Measurements from ENCODE around the gene ABCC11. TPM values are rescaled to one million over a fixed set of nuclear protein-coding genes. Genes with fewer than 3 reads are reported as not detected.

The ABCC11 gene
- total RNA-seq, 1 experiment from 2014 or later: 0.06 TPM

GRCh38 chr16:48133455-48134211, 113.7 kb downstream of the ABCC11 start:
- no peak for DNase-seq (ENCODE audit: low read depth)

GRCh38 chr16:48132696-48133095, 114.6 kb downstream of the ABCC11 start:
- no peak for DNase-seq (ENCODE audit: low read depth)

GRCh38 chr16:48131201-48131935, 116.0 kb downstream of the ABCC11 start:
- DNase-seq (ENCODE audit: low read depth): no peak

- DNase-seq (ENCODE audit: low read depth): no peak
Measured at GRCh38 chr16:48129926-48130325, 117.4 kb downstream of the ABCC11 start.

GRCh38 chr16:48128769-48129168, 118.6 kb downstream of the ABCC11 start:
- DNase-seq (ENCODE audit: low read depth): peak; percentile 60

- DNase-seq (ENCODE audit: low read depth): peak; percentile 99
Measured at GRCh38 chr16:48126801-48127644, 120.3 kb downstream of the ABCC11 start.

- DNase-seq (ENCODE audit: low read depth): no peak
Measured at GRCh38 chr16:48125888-48126287, 121.5 kb downstream of the ABCC11 start.

- DNase-seq (ENCODE audit: low read depth): peak; percentile 44
Measured at GRCh38 chr16:48124266-48124665, 123.1 kb downstream of the ABCC11 start.

GRCh38 chr16:48123104-48123788, 124.1 kb downstream of the ABCC11 start:
- peak; percentile 99 for DNase-seq (ENCODE audit: low read depth)

- no peak for DNase-seq (ENCODE audit: low read depth)
Measured at GRCh38 chr16:48121276-48121675, 126.1 kb downstream of the ABCC11 start.

GRCh38 chr16:48118841-48119240, 128.5 kb downstream of the ABCC11 start:
- no peak for DNase-seq (ENCODE audit: low read depth)

- DNase-seq (ENCODE audit: low read depth): peak; percentile 61
Measured at GRCh38 chr16:48117217-48118105, 129.9 kb downstream of the ABCC11 start.

Other genes starting within 250 kb of the ABCC11 start
- not detected in 2 replicates for gene ABCC12, start 91.5 kb downstream of the ABCC11 start, total RNA-seq (2014; rRNA removed)
- gene LONP2, start 3.2 kb downstream of the ABCC11 start, total RNA-seq (2014; rRNA removed): 39.9 and 45.3 TPM in 2 replicates
- 14.6 and 17.3 TPM in 2 replicates for gene SIAH1, start 137.9 kb upstream of the ABCC11 start, total RNA-seq (2014; rRNA removed)